GM18498 (cell line): ENCODE results near the gene ZNHIT2.
"Not testable (repeated sequence)": the region's sequence is repeated elsewhere in the genome, so short reads cannot be mapped to it uniquely, and the experiment has no call there.

Experiments used
- ATAC-seq: cut with Tn5 transposase; IDR thresholded peaks from one replicate; pipeline ENCODE4 v1.9.1; 2021; ENCODE audit warnings: mild to moderate bottlenecking, moderate library complexity; ENCODE audit not compliant: unreplicated experiment

The ZNHIT2 gene

DNA sequence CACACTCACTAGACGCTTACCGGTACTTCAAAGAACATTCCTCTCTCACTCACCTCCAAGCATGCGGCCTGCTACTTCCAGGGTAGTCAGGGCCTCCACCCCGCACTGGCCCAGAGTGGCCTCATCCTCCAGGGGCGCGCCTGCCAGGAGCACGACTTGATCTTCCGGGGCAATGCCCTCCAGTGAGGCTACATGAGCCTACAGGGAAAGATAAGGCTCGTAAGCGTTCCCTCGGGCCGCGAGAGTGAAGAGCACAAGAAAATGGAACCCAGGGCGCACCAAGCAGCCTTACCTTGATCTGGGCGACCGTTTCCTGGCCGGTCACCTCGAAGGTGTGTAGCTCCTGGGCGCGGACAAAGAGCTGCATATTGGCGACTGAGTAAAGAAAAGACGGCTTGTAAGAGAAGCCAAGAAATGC, 4.0 kb upstream of the ZNHIT2 start:
- no peak for ATAC-seq

DNA sequence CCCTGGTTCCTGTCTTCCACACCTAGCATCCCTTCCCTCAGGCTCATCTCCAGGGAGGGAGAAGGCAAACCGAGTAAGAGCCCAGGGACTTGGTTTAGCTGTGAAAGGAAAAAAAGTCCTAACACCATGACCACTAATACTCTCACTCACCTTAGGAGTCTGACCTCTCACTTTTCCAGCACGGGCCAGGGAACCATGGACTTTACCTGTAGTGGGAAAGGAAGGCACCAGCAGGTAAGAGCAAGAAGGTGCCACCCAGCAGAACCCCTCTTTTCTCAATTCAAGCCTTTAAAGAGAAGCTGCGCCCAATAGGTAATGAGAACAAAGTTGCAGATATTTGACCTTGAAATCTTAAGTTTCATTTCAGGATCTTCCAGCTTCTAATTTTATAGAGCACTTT, 3.3 kb upstream of the ZNHIT2 start:
- ATAC-seq, result no peak

DNA sequence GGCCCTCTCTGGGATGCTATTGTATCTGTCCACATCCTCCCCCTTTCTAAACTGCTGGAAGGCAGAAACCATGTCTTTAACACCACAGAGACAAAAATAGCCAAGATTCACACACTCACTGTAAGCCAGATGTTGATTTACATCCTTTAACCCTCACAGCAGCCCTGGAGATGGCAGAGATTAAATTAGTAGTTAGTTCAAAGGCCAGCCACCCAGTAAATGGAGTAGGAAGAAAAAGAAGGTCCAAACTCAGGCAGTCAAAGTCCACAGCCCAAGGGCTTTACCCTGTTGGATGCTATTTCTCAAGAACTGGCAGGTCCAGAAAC, 2.1 kb upstream of the ZNHIT2 start:
- ATAC-seq, result no peak

DNA sequence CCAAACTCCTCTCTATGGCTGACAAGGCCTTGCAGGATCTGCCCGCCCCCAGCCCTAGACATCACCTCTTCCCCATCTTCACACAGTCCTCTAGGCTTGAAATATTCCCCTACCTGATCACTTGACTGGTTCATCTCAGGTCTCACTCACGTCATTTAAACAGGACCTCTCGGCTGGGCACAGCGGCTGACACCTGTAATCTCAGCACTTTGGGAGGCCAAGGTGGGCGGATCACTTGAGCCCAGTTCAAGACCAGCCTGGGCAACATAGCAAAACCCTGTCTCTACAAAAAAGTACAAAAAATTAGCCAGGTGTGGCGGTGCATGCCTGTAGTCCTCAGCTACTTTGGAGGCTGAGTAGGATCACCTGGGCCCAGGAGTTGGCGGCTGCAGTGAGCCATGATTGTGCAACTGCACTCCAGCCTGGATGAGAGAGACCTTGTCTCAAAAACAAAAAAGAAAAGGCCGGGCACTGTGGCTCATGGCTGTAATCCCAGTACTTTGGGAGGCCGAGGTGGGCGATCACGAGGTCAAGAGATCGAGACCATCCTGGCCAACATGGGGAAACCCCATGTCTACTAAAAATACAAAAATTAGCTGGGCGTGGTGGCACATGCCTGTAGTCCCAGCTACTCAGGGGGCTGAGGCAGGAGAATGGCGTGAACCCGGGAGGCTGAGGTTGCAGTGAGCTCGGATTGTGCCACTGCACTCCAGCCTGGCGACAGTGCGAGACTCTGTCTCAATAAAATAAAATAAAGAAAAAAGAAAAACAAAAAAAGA, 1.6 kb upstream of the ZNHIT2 start:
- not testable (repeated sequence) for ATAC-seq

- ATAC-seq, result no peak
These were observed 766 bp upstream of the ZNHIT2 start for GRCh38 chr11:65118097-65118837.

- no peak for ATAC-seq
These were observed 913 bp downstream of the ZNHIT2 start for GRCh38 chr11:65116370-65117205.

DNA sequence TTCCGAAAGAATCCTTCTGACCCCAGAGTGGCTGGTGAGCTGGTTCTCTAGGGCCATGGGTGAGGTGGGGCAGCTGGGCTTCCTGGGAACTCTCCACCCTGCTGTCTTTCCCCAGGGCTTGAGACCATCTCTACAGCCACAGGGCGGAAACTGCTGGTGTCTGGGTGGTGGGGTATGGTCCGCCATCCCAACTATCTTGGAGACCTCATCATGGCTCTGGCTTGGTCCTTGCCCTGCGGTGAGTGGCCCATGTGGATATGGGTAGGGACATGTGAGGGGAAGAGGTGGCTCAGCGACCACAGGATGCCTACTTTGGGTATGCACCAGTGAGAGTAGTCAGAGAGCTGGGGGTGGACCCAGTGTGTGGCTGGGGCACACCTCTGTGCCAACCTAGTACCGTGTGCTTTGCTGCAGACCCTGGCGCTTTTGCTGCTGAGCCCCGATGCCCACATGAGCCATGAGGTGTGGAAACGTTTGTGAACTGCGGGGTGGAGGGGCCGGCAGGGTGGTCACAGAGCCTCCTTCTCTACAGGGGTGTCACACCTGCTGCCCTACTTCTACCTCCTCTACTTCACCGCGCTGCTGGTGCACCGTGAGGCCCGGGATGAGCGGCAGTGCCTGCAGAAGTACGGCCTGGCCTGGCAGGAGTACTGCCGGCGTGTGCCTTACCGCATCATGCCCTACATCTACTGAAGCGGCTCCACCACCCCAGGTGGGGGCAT, 2.0 kb downstream of the ZNHIT2 start:
- no peak for ATAC-seq

GRCh38 chr11:65114538-65115171, 2.8 kb downstream of the ZNHIT2 start:
- no peak for ATAC-seq

DNA sequence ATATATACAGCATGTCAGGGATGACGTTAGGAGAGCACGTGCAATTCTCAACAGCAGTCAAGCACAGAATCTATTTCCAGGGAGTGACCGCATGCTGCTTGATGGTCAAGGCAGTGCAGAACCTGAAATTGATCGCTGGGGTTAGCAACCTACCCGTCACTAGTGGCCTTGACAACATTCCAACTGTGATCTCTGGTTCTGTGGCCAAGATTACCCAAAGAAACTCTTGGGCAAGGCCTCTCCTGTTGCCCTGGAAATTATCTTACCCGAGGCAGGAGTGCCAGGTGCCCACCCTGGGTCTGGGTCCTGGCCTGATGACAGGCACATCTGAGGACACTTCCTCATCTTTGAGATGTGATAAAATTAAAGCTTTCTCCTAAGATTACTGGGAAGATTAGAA, 3.7 kb downstream of the ZNHIT2 start:
- ATAC-seq, result no peak

- no peak for ATAC-seq
These were observed 4.1 kb downstream of the ZNHIT2 start for GRCh38 chr11:65113361-65113756.

DNA sequence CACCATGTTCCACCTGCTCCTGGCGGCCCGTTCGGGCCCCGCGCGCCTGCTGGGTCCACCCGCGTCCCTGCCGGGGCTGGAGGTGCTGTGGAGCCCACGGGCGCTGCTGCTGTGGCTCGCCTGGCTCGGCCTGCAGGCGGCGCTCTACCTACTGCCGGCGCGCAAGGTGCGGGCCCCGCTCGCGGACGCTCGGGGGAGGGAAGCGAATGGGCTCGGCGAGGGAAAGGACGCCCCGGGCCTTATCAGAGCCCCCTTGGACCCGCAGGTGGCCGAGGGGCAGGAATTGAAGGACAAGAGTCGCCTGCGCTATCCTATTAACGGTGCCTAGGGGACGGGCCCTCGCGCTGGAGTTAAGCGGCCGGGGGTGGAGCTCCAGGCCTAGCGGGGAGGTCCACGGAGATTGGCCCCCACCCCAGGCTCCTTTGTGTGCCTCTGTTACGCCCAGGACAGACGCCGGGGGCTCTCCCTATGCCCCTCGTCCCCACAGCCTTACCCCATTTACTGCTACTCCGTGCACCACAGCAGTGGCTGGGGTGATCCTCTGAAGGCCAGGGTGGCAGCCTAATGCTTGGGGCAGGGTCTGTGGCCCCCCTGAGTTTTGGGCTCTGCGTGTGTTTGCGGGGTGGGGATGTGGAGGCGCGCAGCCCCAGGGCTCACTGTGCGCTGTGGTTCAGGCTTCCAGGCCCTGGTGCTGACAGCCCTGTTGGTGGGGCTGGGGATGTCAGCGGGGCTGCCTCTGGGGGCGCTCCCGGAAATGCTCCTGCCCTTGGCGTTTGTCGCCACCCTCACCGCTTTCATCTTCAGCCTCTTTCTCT, 4.7 kb downstream of the ZNHIT2 start:
- peak; percentile 33 for ATAC-seq

DNA sequence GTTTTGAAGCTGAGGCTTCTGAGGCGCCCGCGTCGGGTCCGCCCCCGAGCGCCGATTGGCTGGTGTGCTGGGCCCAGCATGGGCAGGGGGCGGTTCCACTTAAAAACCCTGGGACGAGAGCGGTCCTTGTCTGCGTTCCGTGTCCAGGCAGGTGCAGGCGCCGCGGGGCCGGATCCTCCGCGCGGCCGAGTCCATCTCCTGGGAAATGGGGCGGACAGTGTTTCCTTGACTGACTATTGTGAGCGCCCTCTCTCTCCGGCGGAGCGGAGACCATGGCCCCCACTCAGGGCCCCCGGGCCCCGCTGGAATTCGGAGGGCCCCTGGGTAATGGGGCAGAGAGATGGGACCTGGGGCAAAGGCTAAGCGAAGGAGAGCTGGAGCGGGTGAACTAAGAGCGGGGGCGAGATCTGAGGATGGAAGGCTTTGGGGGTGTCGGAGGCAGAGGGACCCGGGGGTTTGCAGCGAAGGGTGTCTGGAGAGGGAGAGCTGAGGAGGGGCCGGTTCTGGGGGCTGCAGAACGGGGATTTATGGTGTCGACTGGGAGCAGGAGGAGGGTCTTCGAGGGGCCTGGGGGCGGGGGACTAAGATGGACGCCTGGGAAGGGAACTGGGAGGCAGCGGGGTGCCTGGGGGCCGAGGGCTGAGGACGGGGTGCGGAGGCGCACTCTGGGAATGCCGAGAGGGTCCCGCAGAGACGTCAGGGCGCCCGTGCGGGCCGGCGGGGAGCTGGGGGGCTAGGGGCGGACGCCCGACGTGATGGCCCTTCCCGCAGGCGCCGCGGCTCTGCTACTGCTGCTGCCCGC, 5.6 kb downstream of the ZNHIT2 start, which contains the start of gene TM7SF2:
TSS of gene TM7SF2 (plus strand) at position 129 of the 802 bp plus-strand sequence. CDS start at position 273, 144 bp downstream.
- ATAC-seq, result peak; percentile 69

DNA sequence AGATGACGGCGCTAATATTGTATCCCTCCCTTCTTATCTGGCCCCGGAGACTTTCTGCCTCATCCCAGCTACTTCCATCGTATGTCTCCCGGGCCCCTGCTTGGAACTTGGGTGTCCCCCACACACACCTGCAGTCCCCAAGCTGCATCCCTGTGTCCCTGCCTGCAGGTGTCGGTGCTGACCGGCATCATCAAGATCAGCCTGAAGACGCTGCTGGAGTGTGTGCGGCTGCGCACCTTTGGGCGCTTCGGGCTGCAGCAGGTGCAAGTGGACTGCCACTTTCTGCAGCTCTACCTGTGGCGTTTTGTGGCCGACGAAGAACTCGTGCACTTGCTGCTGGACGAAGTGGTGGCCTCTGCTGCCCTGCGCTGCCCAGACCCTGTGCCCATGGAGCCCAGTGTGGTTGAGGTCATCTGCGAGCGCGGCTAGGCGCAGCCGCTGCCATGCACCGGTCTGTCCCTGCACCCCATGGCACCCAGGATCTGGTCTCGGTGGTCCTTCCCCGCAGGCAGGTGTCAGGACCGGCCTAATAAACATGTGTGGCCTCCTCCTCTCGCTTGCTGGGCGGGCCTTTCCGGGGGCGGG, 6.2 kb downstream of the ZNHIT2 start:
- ATAC-seq, result no peak

DNA sequence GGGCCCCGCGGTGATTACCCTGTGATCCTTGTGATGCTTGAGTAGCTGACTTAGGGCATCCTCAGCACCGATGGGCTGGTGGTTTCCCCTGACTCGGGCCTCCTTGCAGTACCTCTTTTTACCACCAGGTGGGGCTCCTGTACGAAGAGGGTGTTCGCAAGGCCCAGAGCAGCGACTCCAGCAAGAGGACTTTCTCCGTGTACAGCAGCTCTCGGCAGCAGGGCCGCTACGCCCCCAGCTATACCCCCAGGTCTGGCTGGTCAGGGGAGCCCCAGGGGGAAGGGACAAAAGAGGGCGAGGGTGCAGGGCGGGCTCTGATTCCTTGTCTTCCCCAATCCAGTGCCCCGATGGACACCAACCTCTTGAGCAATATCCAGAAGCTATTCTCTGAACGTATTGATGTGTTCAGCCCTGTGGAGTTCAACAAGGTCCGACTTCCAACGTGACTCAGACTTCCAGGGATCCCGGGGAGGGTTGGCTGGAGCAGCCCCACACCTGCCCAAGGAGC, 7.1 kb downstream of the ZNHIT2 start:
- ATAC-seq, result no peak

- ATAC-seq, result no peak
These were observed 8.0 kb downstream of the ZNHIT2 start for GRCh38 chr11:65109231-65110198.

GRCh38 chr11:65108469-65109123, 8.9 kb downstream of the ZNHIT2 start:
- ATAC-seq, result no peak
